HG03139 (cell line): ENCODE measurements around the gene TEX22.

Source experiments
- ATAC-seq: cut with Tn5 transposase; IDR thresholded peaks from one replicate; pipeline ENCODE4 v1.9.1; 2021; ENCODE audit not compliant: unreplicated experiment

TEX22 gene

GRCh38 chr14:105366386-105367074 lies 31.8 kb upstream of the TEX22 start:
- no peak for ATAC-seq

GRCh38 chr14:105367116-105368031 lies 31.0 kb upstream of the TEX22 start:
- ATAC-seq, result no peak

DNA sequence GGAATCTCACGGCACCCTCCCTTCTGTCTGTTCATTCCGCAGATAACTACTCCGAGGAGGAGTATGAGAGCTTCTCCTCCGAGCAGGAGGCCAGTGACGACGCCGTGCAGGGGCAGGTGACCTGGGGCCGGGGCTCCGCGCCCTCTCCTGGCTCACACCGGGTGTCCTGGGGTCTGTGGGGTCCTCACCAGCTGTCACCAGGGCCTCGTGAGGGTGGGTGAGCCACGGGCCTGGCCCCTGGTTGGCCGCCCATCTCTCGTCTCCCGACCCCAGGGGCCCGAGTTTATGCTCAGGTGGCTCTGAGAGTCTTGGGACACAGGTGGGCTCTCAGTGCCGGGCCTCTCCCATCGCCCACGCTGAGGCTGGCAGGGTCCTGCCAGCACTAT lies 30.3 kb upstream of the TEX22 start:
- no peak for ATAC-seq

DNA sequence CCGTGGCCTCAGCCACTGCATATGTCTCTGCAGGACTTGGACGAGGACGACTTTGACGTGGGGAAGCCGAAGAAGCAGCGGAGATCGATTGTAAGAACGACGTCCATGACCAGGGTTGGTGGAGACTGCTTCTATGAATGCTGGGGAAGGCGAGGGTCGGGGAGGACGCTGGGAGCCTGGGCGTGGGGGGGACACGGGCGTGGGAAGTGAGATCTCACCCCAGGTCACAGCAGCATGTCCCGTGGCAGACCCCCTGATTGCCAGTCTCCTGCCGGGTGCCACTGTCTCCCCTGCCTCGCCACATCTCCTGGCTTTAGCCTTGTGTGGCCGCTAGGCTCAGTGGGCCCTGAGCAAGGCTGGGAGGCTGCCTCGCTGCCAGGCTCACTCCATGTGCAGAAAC lies 29.9 kb upstream of the TEX22 start:
- ATAC-seq, result no peak

DNA sequence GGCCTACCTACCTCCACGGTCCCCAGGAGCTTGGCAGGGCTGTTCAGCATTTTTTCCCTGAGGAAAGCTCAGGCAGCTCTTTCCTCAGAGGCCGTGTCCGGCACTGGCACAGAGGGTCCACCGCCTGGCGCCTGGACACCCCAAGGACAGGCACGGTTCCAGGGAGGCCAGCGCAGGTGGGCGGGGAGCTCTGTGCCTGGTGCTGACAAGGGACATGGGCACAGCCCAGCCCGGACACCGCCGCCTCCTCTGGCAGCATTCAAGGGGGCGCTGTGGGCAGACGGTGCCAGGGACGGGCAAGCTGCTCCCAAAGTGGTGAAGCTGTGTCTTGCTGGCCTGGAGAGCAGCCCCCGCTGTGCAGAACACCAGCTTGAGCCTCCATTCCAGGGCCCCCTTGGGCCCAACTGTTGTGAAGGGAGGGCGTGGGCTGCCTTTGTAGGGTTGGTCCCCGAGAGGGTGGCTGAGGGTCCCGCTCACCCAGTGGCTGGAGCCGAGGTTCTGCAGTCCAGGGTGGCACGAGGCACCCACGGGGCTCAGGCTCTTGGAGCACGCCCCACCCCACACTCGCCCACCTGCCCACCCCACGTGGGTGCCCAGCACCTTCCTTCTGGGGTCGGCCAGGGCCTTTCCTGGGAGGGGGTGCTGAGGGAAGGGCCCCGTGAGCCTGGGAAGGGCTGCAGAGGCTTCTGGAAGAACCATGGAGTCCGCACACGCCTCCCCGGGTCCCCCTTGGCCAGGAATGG lies 29.3 kb upstream of the TEX22 start:
- no peak for ATAC-seq

DNA sequence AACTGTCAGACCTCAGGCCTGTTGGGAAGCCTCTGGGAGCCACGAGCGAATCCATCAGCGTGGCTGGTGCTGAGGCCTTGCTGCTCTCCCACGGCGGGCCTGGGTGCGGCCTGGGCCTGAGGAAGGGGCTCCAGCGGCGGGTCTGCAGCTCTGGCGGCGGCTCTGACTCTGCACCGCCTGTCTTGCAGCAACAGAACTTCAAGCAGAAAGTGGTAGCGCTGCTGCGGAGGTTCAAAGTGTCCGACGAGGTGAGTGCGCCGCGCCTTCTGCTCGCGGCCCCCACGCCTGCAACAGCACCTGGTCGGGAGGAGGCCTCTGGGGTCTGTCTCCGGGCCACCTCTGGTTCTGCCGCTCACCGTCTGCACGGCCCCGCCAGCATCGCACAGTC lies 28.7 kb upstream of the TEX22 start:
- ATAC-seq, result no peak

DNA sequence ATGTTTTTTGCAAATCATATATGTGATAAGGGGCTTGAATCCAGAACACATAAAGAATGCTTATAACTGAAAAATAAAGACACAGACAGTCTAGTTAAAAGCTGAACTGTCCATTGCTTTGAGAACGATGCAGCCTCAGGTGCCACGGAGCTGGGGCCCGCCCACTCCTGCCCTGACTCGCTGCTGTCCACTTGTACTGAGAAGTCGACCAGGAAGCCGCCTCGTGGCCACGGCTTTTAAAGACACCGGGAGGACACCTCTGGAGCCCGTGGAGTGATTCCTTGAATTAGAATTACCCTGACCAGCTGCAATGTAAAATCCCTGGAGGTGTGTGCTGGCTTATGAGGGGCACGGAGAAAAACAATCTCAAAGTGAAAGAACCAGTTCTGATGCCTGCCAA lies 23.9 kb upstream of the TEX22 start:
- no peak for ATAC-seq

DNA sequence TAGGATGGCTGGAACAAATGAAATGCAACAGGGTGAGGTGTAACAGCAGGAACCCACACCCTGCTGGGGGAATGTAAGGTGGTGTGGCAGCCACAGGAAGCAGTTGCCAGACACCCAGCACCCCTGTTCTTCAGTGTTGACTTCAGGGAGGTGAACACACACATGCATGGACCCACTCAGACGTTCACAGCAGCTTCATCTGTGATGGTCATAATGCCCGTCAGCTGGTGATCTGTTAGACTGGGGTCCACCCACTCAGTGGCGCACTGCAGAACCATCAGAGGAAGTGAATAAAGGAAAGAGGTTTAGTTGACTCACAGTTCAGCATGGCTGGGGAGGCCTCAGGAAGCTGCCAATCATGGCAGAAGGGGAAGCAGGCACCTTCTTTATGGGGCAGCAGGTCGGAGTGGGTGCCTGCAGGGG lies 22.7 kb upstream of the TEX22 start:
- ATAC-seq, result no peak

- no peak for ATAC-seq
Measured at GRCh38 chr14:105376521-105377440, 21.6 kb upstream of the TEX22 start.

GRCh38 chr14:105377555-105378182 lies 20.7 kb upstream of the TEX22 start:
- ATAC-seq, result no peak

DNA sequence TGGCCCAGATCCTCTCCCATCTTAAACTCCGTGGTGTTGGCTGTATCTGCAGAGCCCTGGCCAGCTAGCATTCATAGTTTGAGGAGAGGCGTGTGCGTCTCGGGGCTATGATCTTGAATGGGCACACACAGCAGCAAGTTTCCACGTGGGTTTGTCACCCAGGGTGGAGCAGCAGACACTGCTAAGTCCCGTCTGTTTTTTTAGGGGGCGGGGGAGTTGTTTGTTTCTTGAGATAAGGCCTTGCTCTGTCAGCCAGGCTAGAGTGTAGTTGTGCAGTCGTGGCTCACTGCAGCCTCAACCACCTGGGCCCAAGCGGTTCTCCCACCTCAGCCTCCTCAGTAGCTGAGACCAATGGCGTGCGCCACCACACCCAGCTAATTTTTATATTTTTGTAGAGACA lies 20.1 kb upstream of the TEX22 start:
- ATAC-seq, result no peak

- ATAC-seq, result no peak
Measured at GRCh38 chr14:105378873-105379685, 19.3 kb upstream of the TEX22 start.

- no peak for ATAC-seq
Measured at GRCh38 chr14:105379946-105380345, 18.4 kb upstream of the TEX22 start.

GRCh38 chr14:105380756-105381155 lies 17.6 kb upstream of the TEX22 start:
- ATAC-seq, result no peak

DNA sequence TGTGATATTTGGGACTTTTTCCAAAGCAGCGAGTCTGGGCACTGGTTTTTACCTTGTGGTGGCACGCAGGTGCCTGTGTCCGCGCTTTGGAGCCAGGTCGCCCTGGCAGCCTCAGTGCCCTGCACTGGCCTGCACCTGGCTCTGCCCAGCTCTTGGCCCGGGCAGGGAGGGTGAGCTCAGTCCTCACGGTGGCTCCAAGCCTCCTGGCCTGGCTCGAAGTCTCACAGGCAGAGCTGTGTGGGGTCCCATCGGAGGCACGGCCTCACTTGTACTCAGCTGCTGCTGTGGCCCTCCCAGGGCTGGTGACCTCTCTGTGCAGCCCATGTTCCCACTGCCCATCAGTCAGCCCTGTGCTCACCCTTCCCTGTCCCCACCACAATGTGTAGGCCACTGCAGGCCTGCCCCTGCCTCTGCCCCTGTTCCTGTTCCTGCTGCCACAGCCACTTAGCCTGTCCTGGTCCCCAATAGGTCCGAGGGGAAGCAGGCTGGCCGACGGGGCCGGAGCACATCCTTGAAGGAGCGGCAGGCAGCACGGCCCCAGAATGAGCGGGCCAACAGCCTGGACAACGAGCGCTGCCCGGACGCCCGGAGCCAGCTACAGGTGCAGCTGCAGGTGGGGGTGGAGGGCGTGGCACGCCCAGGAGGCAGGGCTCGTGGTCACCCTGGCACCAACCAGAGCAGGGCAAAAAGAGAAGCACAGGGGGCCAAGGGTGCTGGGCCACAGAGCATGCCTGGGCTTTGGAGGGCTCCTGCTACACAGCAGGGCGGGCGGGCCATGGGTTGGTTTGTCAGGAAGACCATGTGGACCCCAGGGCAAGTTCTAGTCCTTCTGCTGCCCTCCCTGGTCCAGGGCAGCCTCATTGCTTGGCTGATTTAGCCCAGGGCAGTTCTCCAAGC lies 16.6 kb upstream of the TEX22 start:
- no peak for ATAC-seq

- ATAC-seq, result no peak
Measured at GRCh38 chr14:105382343-105383082, 15.8 kb upstream of the TEX22 start.

DNA sequence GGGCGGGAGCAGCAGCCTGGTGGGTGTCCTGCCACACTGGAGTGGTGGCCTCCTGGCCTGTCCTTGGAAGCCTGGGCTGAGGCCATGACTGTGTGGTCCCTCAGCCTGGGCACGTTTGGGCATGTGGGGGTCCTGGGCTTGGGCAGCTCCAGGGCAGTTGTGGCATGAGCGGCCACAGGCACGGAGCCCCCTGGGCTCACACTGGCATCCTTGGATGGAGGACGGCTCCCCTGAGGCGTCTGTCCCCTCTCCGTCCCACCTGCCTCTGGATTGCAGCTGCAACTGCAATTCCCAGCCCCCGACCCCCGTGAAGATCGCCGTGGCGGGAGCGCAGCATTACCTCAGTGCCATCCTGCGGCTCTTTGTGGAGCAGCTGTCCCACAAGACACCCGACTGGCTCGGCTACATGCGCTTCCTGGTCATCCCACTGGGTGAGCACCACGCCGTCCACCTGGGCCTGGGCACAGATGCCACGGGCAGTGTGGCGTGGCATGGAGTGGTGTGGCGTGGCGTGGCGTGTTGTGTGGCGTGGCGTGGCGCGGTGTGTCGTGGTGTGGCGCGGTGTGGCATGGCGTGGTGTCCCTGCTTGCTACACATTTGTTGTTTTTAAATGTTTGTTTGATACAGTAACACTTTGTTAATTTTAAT lies 15.1 kb upstream of the TEX22 start:
- ATAC-seq, result no peak
